Esophagus squamous epithelium (tissue), 5 donors: ENCODE results near the gene RSU1. TPM values are rescaled to one million over a fixed set of nuclear protein-coding genes. Genes with fewer than 3 reads are reported as not detected.

Source experiments
- DNase-seq: peaks from one replicate; lab custom pipeline; 2025; lab: John Stamatoyannopoulos, UW
- H3K27ac ChIP-seq, 4 donors: fragments of 200-600 bp; sonication (generic); one replicate each; pipeline ENCODE4 v1.5.1; 2016 to 2019; ENCODE audit warnings: mild to moderate bottlenecking in 1 of 4
- H3K27me3 ChIP-seq, 4 donors: fragments of 200-600 bp; sonication (generic); 1 replicate in 3 of 4; 2 replicates in 1 of 4; pipeline versions ENCODE4 v1.5.1 to v1.6.0; 2017 to 2021; ENCODE audit warnings: antibody characterized with exemption in 1 of 4
- H3K36me3 ChIP-seq, 3 donors: fragments of 200-600 bp; sonication (generic); one replicate each; pipeline ENCODE4 v1.5.1; 2016 to 2019
- H3K4me1 ChIP-seq, 3 donors: fragments of 200-600 bp; sonication (generic); one replicate each; pipeline ENCODE4 v1.5.1; 2017 to 2019
- H3K4me3 ChIP-seq, 4 donors: fragments of 200-600 bp; sonication (generic); 1 replicate in 3 of 4; 2 replicates in 1 of 4; pipeline ENCODE4 v1.5.1; 2016 to 2019; ENCODE audit warnings: mild to moderate bottlenecking in 2 of 4, moderate library complexity in 1 of 4
- H3K9me3 ChIP-seq, 3 donors: fragments of 200-600 bp; sonication (generic); one replicate each; pipeline ENCODE4 v1.5.1; 2016 to 2019
- POLR2A ChIP-seq, 4 donors: fragments of 450-650 bp; IDR thresholded peaks; one replicate each; pipeline ENCODE4 v1.6.1; 2017; ENCODE audit warnings: antibody characterized with exemption in 4 of 4, mild to moderate bottlenecking in 4 of 4, moderate library complexity in 3 of 4
- WGBS, 2 donors: methylation state at CpG; one replicate each; pipeline ENCODE4 v1.1.5; 2018; 5-methylcytosine and 5-hydroxymethylcytosine counted together
- intact Hi-C: fragments of 100-400 bp; cut with DNase I; formaldehyde crosslinking; loops from one replicate; pipeline ENCODE4 v1.15.0; 2022
- total RNA-seq, 4 donors: library from RNA; depleted of rRNA; stranded (reverse); fragments of >200 nt; gene quantifications; one replicate each; pipeline ENCODE4 v1.1.0, GENCODE V29; 2016
- TF ChIP-seq, protein P1 (sequence below), 6 experiments: fragments of 450-650 bp in 4 of 6; fragments of 200-600 bp in 2 of 6; sonication (generic) in 2 of 6; IDR thresholded peaks; one replicate each; pipeline ENCODE4 v1.5.1; 2016 to 2019; ENCODE audit warnings: antibody characterized with exemption in 6 of 6, mild to moderate bottlenecking in 4 of 6, moderate library complexity in 4 of 6
- donor health status: DM: yes; HTN: yes; CAD: no.

RSU1 gene
- total RNA-seq, 4 donors from 2014 or later = 43.5 to 61.5 (median 51.3) TPM

DNA sequence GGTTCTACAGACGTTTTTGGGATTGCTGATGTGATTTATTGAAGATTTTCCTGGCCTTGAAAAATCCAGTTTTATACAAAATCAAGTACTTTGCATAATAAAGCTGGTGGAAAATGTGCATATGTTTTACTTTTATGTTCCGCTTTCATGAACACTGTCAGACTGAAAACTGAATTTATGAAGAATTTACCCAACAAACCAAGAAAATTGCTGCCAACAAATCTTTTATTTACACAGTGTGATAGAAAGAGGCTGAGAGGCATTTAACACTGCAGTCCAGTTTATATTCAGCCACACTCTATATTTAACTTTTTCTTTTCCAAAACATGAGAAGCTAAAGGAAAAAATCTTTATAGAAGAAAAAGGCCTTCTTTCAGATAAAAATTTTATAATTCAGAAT lies 35.4 kb upstream of the RSU1 start:
- Histone ChIP-seq H3K4me3 (no peak overlapping the region), H3K36me3 (no peaks in the 10 kb centered on the region), H3K27me3 (no peaks in the 10 kb centered on the region), H3K9me3 (no peaks in the 10 kb centered on the region), H3K27ac (no peak overlapping the region), H3K4me1 (peaks cover 0 to 12% (median 0%) of the 10 kb centered on the region in 3 donors)
- 64 to 68% methylated on average over 2 of the region's 2 CpGs for WGBS, 2 donors
- intact Hi-C loops = no loop called here
- DNase-seq = no peak
- TF ChIP-seq, protein P1, sequence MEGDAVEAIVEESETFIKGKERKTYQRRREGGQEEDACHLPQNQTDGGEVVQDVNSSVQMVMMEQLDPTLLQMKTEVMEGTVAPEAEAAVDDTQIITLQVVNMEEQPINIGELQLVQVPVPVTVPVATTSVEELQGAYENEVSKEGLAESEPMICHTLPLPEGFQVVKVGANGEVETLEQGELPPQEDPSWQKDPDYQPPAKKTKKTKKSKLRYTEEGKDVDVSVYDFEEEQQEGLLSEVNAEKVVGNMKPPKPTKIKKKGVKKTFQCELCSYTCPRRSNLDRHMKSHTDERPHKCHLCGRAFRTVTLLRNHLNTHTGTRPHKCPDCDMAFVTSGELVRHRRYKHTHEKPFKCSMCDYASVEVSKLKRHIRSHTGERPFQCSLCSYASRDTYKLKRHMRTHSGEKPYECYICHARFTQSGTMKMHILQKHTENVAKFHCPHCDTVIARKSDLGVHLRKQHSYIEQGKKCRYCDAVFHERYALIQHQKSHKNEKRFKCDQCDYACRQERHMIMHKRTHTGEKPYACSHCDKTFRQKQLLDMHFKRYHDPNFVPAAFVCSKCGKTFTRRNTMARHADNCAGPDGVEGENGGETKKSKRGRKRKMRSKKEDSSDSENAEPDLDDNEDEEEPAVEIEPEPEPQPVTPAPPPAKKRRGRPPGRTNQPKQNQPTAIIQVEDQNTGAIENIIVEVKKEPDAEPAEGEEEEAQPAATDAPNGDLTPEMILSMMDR (IDR thresholded peaks at IDR 0.05) = no peak
- no peak for TF ChIP-seq POLR2A (IDR thresholded peaks at IDR 0.05)

DNA sequence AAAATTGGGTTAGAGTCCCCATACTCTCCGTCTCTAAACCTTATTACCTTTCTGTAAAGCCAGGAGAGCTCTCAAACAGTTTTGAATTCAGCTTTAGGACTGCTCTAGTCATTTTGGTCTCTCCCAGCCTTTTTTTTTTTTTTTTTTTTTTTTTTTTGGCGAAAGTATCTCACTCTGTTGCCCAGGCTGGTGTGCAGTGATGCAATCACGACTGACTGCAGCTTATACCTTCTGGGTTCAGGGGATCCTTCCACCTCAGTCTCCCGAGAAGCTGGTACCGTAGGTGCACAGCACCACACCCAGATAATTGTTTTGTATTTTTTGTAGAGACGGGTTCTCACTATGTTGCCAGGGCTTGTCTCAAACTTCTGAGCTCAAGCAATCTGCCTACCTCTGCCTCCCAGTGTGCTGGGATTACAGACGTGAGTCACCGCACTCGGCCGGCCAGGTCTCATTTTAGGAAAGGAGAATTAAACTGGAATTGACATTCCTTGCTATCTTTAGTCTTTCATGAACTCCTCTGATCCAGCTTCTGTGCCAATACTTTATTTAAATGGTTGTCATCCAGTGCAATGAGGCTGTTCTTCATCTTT lies 31.4 kb upstream of the RSU1 start:
- TF ChIP-seq, protein P1 (IDR thresholded peaks at IDR 0.05) = no peak
- TF ChIP-seq POLR2A (IDR thresholded peaks at IDR 0.05) = no peak
- intact Hi-C loops = loop anchor here (10.0 kb wide), 1 partner anchor 586 kb away; no protein-coding TSS in a partner anchor
- Histone ChIP-seq H3K4me3 (no peak overlapping the region), H3K27me3 (no peaks in the 10 kb centered on the region), H3K4me1 (peaks cover 0 to 13% (median 0%) of the 10 kb centered on the region in 3 donors), H3K27ac (no peak overlapping the region), H3K36me3 (no peaks in the 10 kb centered on the region), H3K9me3 (no peaks in the 10 kb centered on the region)
- no peak for DNase-seq
- 37 to 45% methylated on average over 9 to 10 of the region's 10 CpGs for WGBS, 2 donors

DNA sequence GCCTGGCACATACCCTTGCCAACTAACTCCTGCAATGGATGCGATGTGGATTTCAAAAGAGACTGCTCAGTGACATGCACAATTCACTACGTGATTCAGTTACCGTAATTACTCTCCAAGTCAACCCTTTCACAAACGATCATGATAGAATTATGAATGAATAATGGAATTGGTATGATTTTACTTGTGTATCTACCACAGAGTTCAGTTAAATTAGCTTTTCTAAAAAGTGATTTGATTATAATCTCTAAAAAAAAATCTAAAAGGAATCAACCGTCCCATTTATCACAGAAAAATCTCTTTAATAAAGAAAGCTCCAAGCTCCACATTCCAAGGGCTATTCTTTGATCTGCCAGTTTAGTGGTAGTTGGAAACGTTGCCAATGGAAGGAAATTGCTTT lies 30.4 kb upstream of the RSU1 start:
- no peak for TF ChIP-seq POLR2A (IDR thresholded peaks at IDR 0.05)
- TF ChIP-seq, protein P1 (IDR thresholded peaks at IDR 0.05) = no peak
- H3K27me3 ChIP-seq = no peaks in the 10 kb centered on the region
- intact Hi-C loops = loop anchor here (10.0 kb wide), 1 partner anchor 587 kb away; no protein-coding TSS in a partner anchor
- H3K27ac ChIP-seq = no peak overlapping the region
- no peak for DNase-seq
- H3K4me1 ChIP-seq = peaks cover 0 to 16% (median 0%) of the 10 kb centered on the region in 3 donors
- H3K4me3 ChIP-seq = no peak overlapping the region
- H3K36me3 ChIP-seq = no peaks in the 10 kb centered on the region
- WGBS, 2 donors = 35 to 36% methylated on average over 6 of the region's 6 CpGs
- no peaks in the 10 kb centered on the region for H3K9me3 ChIP-seq

DNA sequence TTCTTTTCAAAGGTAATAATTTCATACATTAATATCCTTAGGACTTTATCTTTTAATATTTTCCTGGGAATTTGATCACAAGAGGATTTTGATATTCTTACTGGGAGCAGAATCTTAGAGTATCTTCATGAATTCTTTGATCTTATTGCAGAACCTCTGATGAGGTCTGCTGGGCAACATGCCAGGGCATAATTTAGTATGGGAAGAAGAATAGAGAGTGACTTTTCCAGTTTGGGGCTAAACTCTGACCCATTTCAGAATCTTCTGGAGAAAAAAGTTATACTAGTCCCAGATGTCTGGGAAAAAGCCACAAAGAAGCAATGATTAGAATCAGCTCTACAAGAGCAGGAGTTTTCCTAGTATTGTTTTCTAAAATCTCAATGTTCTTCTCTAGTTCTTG lies 28.0 kb upstream of the RSU1 start:
- no peak for DNase-seq
- intact Hi-C loops = loop anchor here (10.0 kb wide), 1 partner anchor 590 kb away; no protein-coding TSS in a partner anchor
- no peaks in the 10 kb centered on the region for H3K27me3 ChIP-seq
- H3K9me3 ChIP-seq = no peaks in the 10 kb centered on the region
- H3K4me3 ChIP-seq = no peak overlapping the region
- peaks cover 0 to 16% (median 0%) of the 10 kb centered on the region in 3 donors for H3K4me1 ChIP-seq
- no peak overlapping the region for H3K27ac ChIP-seq
- TF ChIP-seq, protein P1 (IDR thresholded peaks at IDR 0.05) = no peak
- H3K36me3 ChIP-seq = no peaks in the 10 kb centered on the region

DNA sequence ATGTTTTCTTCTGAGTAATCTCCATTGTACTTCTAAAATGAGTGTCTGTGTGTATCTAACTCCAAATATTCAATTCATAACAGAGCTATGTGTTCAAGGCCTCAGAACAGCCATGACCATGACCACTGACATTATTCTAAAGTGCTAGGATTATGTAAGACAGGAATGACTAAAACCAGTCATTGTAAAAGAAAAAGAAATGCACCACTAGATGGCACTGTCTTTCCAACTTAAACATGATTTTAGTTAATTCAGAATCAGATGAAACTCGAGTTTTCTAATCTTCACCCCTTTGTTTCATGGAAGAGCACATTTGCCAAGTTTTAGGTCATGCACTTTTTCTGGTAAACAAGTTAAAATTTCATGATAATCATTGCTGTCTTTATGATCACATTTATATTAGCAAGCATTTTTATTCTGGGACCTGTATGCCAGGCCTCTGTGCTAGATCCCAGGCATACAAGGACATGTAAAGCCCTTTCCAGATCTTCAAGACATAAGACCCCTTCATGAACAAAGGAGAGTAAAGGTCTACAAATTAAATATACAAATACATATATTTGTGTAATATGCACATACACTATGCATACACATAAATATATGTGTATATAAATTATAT lies 26.1 kb upstream of the RSU1 start:
- H3K9me3 ChIP-seq = no peaks in the 10 kb centered on the region
- WGBS, 2 donors = 0% methylated on average over 1 of the region's 1 CpG
- H3K27me3 ChIP-seq = no peaks in the 10 kb centered on the region
- no peak overlapping the region for H3K27ac ChIP-seq
- H3K4me3 ChIP-seq = no peak overlapping the region
- H3K4me1 ChIP-seq = peaks cover 0 to 7% (median 0%) of the 10 kb centered on the region in 3 donors
- DNase-seq = no peak
- H3K36me3 ChIP-seq = no peaks in the 10 kb centered on the region
- intact Hi-C loops = loop anchor here (5.0 to 10.0 kb wide), 2 partner anchors 414 to 591 kb away; no protein-coding TSS in a partner anchor
- TF ChIP-seq, protein P1 (IDR thresholded peaks at IDR 0.05) = peak; percentile 37 to 71 (median 57)
- TF ChIP-seq POLR2A (IDR thresholded peaks at IDR 0.05) = no peak
